Esophagus muscularis mucosa (tissue), 4 donors: ENCODE data around the gene FILIP1L. TPM values are rescaled to one million over a fixed set of nuclear protein-coding genes. Genes with fewer than 3 reads are reported as not detected.
A peak's percentile ranks its signal among the peaks of the same experiment; 100 is the strongest.

ENCODE experiments used
- DNase-seq: peaks from one replicate; pipeline ENCODE4 v3.0.0-alpha.2; 2017; ENCODE audit errors: extremely low spot score
- H3K27ac ChIP-seq, 4 donors: fragments of 200-600 bp; sonication (generic); replicated peaks in 1 of 4; 1 replicate in 3 of 4; 2 replicates in 1 of 4; pipeline ENCODE4 v1.5.1; 2016 to 2019; ENCODE audit warnings: mild to moderate bottlenecking in 1 of 4
- H3K27me3 ChIP-seq, 4 donors: fragments of 200-600 bp; sonication (generic); one replicate each; pipeline versions ENCODE4 v1.5.1 to v1.6.0; 2016 to 2019
- H3K36me3 ChIP-seq, 4 donors: fragments of 200-600 bp; sonication (generic); one replicate each; pipeline ENCODE4 v1.5.1; 2016 to 2019
- H3K4me1 ChIP-seq, 4 donors: fragments of 200-600 bp; sonication (generic); one replicate each; pipeline ENCODE4 v1.5.1; 2016 to 2019
- H3K4me3 ChIP-seq, 4 donors: fragments of 200-600 bp; sonication (generic); 1 replicate in 2 of 4; 2 replicates in 2 of 4; pipeline ENCODE4 v1.5.1; 2016 to 2019; ENCODE audit warnings: mild to moderate bottlenecking in 4 of 4, moderate library complexity in 1 of 4
- H3K9me3 ChIP-seq, 4 donors: fragments of 200-600 bp; sonication (generic); 1 replicate in 3 of 4; 2 replicates in 1 of 4; pipeline ENCODE4 v1.5.1; 2016 to 2019
- CTCF ChIP-seq, 3 experiments: fragments of 200-600 bp in 2 of 3; fragments of 450-650 bp in 1 of 3; sonication (generic) in 2 of 3; IDR thresholded peaks; one replicate each; pipeline ENCODE4 v1.5.1; 2017 to 2019; ENCODE audit warnings: antibody characterized with exemption in 3 of 3, mild to moderate bottlenecking in 2 of 3, moderate library complexity in 1 of 3
- EP300 ChIP-seq: sonication (generic); formaldehyde crosslinking; IDR thresholded peaks from one replicate; pipeline ENCODE4 v1.6.1; 2017; ENCODE audit warnings: antibody characterized with exemption
- POLR2A ChIP-seq: fragments of 450-650 bp; IDR thresholded peaks from one replicate; pipeline ENCODE4 v1.6.1; 2017; ENCODE audit warnings: antibody characterized with exemption, moderate library complexity, mild to moderate bottlenecking, low read depth
- POLR2AphosphoS5 ChIP-seq, 2 donors: sonication (generic); formaldehyde crosslinking; IDR thresholded peaks; one replicate each; pipeline ENCODE4 v1.6.1; 2017; ENCODE audit warnings: antibody characterized with exemption in 2 of 2
- WGBS: methylation state at CpG from one replicate; pipeline ENCODE4 v1.1.5; 2018; 5-methylcytosine and 5-hydroxymethylcytosine counted together
- intact Hi-C: fragments of 100-400 bp; cut with DNase I; formaldehyde crosslinking; loops from one replicate; pipeline ENCODE4 v1.15.1; 2023
- total RNA-seq, 4 donors: library from RNA; depleted of rRNA; stranded (reverse); fragments of >200 nt; gene quantifications; one replicate each; pipeline versions ENCODE4 v1.1.0 to v1.2.1, GENCODE V29; 2016

The FILIP1L gene
- total RNA-seq, 4 donors from 2014 or later = 120 to 134 (median 127) TPM

- Histone ChIP-seq H3K27ac (peak overlapping the region in 3 of 4 donors; percentile 5 to 23 (median 21)), H3K36me3 (no peaks in the 10 kb centered on the region), H3K9me3 (no peaks in the 10 kb centered on the region), H3K4me1 (peaks cover 41 to 64% (median 51%) of the 10 kb centered on the region in 4 donors), H3K27me3 (no peaks in the 10 kb centered on the region), H3K4me3 (no peak overlapping the region)
- DNase-seq = no peak
- TF ChIP-seq EP300 (no peak), POLR2A (no peak), POLR2AphosphoS5 (IDR thresholded peaks at IDR 0.05) (no peak), CTCF (IDR thresholded peaks at IDR 0.05) (no peak)
- intact Hi-C loops = no loop called here
- WGBS = 97% methylated on average over 1 of the region's 1 CpG
These were observed 165.7 kb downstream of the FILIP1L start for GRCh38 chr3:99948467-99949089.

GRCh38 chr3:99947356-99947755 is 166.9 kb downstream of the FILIP1L start:
- Histone ChIP-seq H3K27me3 (no peaks in the 10 kb centered on the region), H3K4me1 (peaks cover 37 to 64% (median 53%) of the 10 kb centered on the region in 4 donors), H3K36me3 (no peaks in the 10 kb centered on the region), H3K27ac (no peak overlapping the region), H3K4me3 (no peak overlapping the region), H3K9me3 (no peaks in the 10 kb centered on the region)
- no peak for TF ChIP-seq EP300
- no peak for TF ChIP-seq POLR2A
- TF ChIP-seq CTCF (IDR thresholded peaks at IDR 0.05) = no peak
- TF ChIP-seq POLR2AphosphoS5 (IDR thresholded peaks at IDR 0.05) = no peak
- DNase-seq = no peak
- intact Hi-C loops = no loop called here
- WGBS = 41% methylated on average over 3 of the region's 3 CpGs

- intact Hi-C loops = no loop called here
- no peak for DNase-seq
- peaks cover 34 to 60% (median 48%) of the 10 kb centered on the region in 4 donors for H3K4me1 ChIP-seq
- no peaks in the 10 kb centered on the region for H3K9me3 ChIP-seq
- no peak for TF ChIP-seq EP300
- TF ChIP-seq POLR2A = no peak
- no peak for TF ChIP-seq CTCF (IDR thresholded peaks at IDR 0.05)
- TF ChIP-seq POLR2AphosphoS5 (IDR thresholded peaks at IDR 0.05) = no peak
- peak overlapping the region; percentile 26 to 66 (median 38) for H3K27ac ChIP-seq
- H3K36me3 ChIP-seq = no peaks in the 10 kb centered on the region
- no peak overlapping the region for H3K4me3 ChIP-seq
- no peaks in the 10 kb centered on the region for H3K27me3 ChIP-seq
- WGBS = 54% methylated on average over 5 of the region's 5 CpGs
These were observed 168.8 kb downstream of the FILIP1L start for GRCh38 chr3:99945328-99945995.

GRCh38 chr3:99943931-99944761 is 170.2 kb downstream of the FILIP1L start:
- WGBS = 79% methylated on average over 4 of the region's 4 CpGs
- DNase-seq = no peak
- Histone ChIP-seq H3K9me3 (no peaks in the 10 kb centered on the region), H3K4me1 (peaks cover 38 to 60% (median 51%) of the 10 kb centered on the region in 4 donors), H3K27me3 (no peaks in the 10 kb centered on the region), H3K4me3 (no peak overlapping the region), H3K36me3 (no peaks in the 10 kb centered on the region), H3K27ac (peak overlapping the region in 3 of 4 donors; percentile 30 to 66 (median 45))
- TF ChIP-seq POLR2A (no peak), CTCF (IDR thresholded peaks at IDR 0.05) (no peak), POLR2AphosphoS5 (IDR thresholded peaks at IDR 0.05) (no peak), EP300 (no peak)
- intact Hi-C loops = no loop called here
